K562 (cell line): ENCODE data around the gene GALP. TPM values are rescaled to one million over a fixed set of nuclear protein-coding genes. Genes with fewer than 3 reads are reported as not detected.

ENCODE experiments used
- ATAC-seq: fragments of 200-7000 bp; cut with Tn5 transposase; 3 replicates; pipeline ENCODE4 v1.9.1; 2020; ENCODE audit warnings: moderate library complexity
- BruUV-seq: library from RNA; stranded (reverse); fragments of 400-500 nt; replicated peaks from 2 replicates; lab custom pipeline; 2021; lab: Mats Ljungman, UMichigan
- CTCF ChIA-PET: fragments of 300-600 bp; formaldehyde crosslinking; extraction: SDS; loops from one replicate; lab custom pipeline; 2021; ENCODE audit warnings: low intra/inter-chr PET ratio; lab: Yijun Ruan, JAX
- POLR2A ChIA-PET: fragments of 300-600, 350-650 bp; sonication (Branson Sonifier 250); formaldehyde crosslinking; extraction: SDS; loops from one replicate; lab custom pipeline; 2021; ENCODE audit warnings: antibody characterized with exemption, inconsistent platforms; lab: Yijun Ruan, JAX
- DNase-seq, 4 experiments: peaks; one replicate each; pipeline versions ENCODE4 v3.0.0 to v3.0.0-alpha.2; 2011 to 2018; ENCODE audit warnings: low spot score in 3 of 4, mixed read lengths in 3 of 4; ENCODE audit errors: extremely low read depth in 1 of 4
- FAIRE-seq: peaks from 2 replicates; lab custom pipeline; 2011; peaks lifted over from hg19 to GRCh38; lab: Jason Lieb, UNC
- H2AFZ ChIP-seq: 2 replicates; pipeline ENCODE4 v1.6.0; 2011; ENCODE audit warnings: low read depth, low read length, control low read depth, inconsistent platforms
- H3K27ac ChIP-seq: fragments of 200-600 bp; 3 replicates; pipeline ENCODE4 v1.8.0; 2011; ENCODE audit warnings: low read depth, mild to moderate bottlenecking, control low read depth, inconsistent platforms, low read length, moderate library complexity, mixed read lengths; ENCODE audit errors: extremely low read depth
- H3K27me3 ChIP-seq, 2 experiments: fragments of 300-600 bp in 1 of 2; 2 replicates in 1 of 2; 3 replicates in 1 of 2; pipeline versions ENCODE4 v1.6.0 to v1.8.0; 2011; ENCODE audit warnings: inconsistent platforms in 2 of 2, low read length in 2 of 2, mild to moderate bottlenecking in 1 of 2, mixed read lengths in 1 of 2, moderate library complexity in 1 of 2; ENCODE audit not compliant: control insufficient read depth in 2 of 2, insufficient read depth in 2 of 2
- H3K36me3 ChIP-seq: fragments of 300-600 bp; 3 replicates; pipeline ENCODE4 v1.8.0; 2011; ENCODE audit warnings: mild to moderate bottlenecking, low read length, inconsistent platforms; ENCODE audit not compliant: control insufficient read depth, insufficient read depth
- H3K4me1 ChIP-seq, 2 experiments: fragments of 200-600 bp in 1 of 2; replicated peaks in 1 of 2; 2 replicates in 1 of 2; 3 replicates in 1 of 2; pipeline versions ENCODE4 v1.5.1 to v1.8.0; 2011; ENCODE audit warnings: inconsistent platforms in 2 of 2, low read length in 2 of 2, mild to moderate bottlenecking in 1 of 2, mixed read lengths in 1 of 2, moderate library complexity in 1 of 2; ENCODE audit not compliant: control insufficient read depth in 2 of 2, insufficient read depth in 2 of 2
- H3K4me2 ChIP-seq: 2 replicates; pipeline ENCODE4 v1.6.1; 2011; ENCODE audit warnings: low read length, control low read depth, inconsistent platforms, mixed read lengths; ENCODE audit not compliant: insufficient read depth
- H3K4me3 ChIP-seq: fragments of 200-600 bp; sonication (generic), shearing (Covaris generic); 2 replicates; pipeline ENCODE4 v1.5.1; 2016; ENCODE audit warnings: control low read depth, inconsistent platforms
- H3K79me2 ChIP-seq: fragments of 200-600 bp; 3 replicates; pipeline ENCODE4 v1.8.0; 2011; ENCODE audit warnings: low read length, inconsistent platforms; ENCODE audit not compliant: control insufficient read depth, insufficient read depth
- H3K9ac ChIP-seq, 2 experiments: 2 replicates each; pipeline versions ENCODE4 v1.6.0 to v1.6.1; 2011; ENCODE audit warnings: low read depth in 2 of 2, low read length in 2 of 2, control low read depth in 1 of 2, inconsistent platforms in 1 of 2, mild to moderate bottlenecking in 1 of 2, mixed read lengths in 1 of 2; ENCODE audit not compliant: insufficient read depth in 1 of 2
- H3K9me1 ChIP-seq: one replicate; pipeline ENCODE4 v1.6.0; 2011; ENCODE audit warnings: inconsistent platforms, mild to moderate bottlenecking, low read length, moderate library complexity; ENCODE audit not compliant: control insufficient read depth, insufficient read depth
- H3K9me3 ChIP-seq: replicated peaks from 2 replicates; pipeline ENCODE4 v1.5.1; 2011; ENCODE audit warnings: low read depth, low read length, inconsistent platforms; ENCODE audit not compliant: control insufficient read depth, insufficient read depth
- H4K20me1 ChIP-seq: replicated peaks from 2 replicates; pipeline ENCODE4 v1.6.1; 2011; ENCODE audit warnings: low read length, inconsistent platforms, mixed read lengths; ENCODE audit not compliant: control insufficient read depth, insufficient read depth
- CTCF ChIP-seq, 3 experiments: IDR thresholded peaks in 2 of 3; conservative IDR thresholded peaks in 1 of 3; 2 replicates each; pipeline ENCODE4 v1.5.1; 2011 to 2012; ENCODE audit warnings: low read length in 3 of 3, mild to moderate bottlenecking in 3 of 3, control low read depth in 2 of 3, improper control_type of control experiment in 1 of 3, inconsistent platforms in 1 of 3, low read depth in 1 of 3, mixed read lengths in 1 of 3, moderate library complexity in 1 of 3; ENCODE audit not compliant: insufficient read depth in 2 of 3
- MGA ChIP-seq: fragments of 450-650 bp; IDR thresholded peaks from 2 replicates; pipeline ENCODE4 v1.6.1; 2016; ENCODE audit warnings: mild to moderate bottlenecking, moderate library complexity
- RBM14 ChIP-seq: fragments of 200-400 bp; formaldehyde crosslinking; IDR thresholded peaks from 2 replicates; pipeline ENCODE4 v1.6.1; 2018; ENCODE audit warnings: low read depth, mild to moderate bottlenecking, low read length, moderate library complexity, borderline replicate concordance; ENCODE audit not compliant: insufficient read depth
- TCF7L2 ChIP-seq: fragments of 150-350 bp; IDR thresholded peaks from 2 replicates; pipeline ENCODE4 v1.6.1; 2016; ENCODE audit warnings: low read depth, mild to moderate bottlenecking, low read length, moderate library complexity
- TOE1 ChIP-seq, 2 experiments: fragments of 450-650 bp in 1 of 2; sonication (generic) in 1 of 2; formaldehyde crosslinking in 1 of 2; IDR thresholded peaks; 2 replicates each; pipeline versions ENCODE4 v1.7.1 to v1.8.0; 2016 to 2022; ENCODE audit warnings: borderline replicate concordance in 2 of 2, mild to moderate bottlenecking in 2 of 2, antibody characterized with exemption in 1 of 2, inconsistent platforms in 1 of 2, low read depth in 1 of 2, missing genetic modification reagents in 1 of 2, moderate library complexity in 1 of 2
- U2AF1 ChIP-seq: fragments of 200-400 bp; formaldehyde crosslinking; optimal IDR thresholded peaks from 2 replicates; pipeline ENCODE3; 2017; ENCODE audit warnings: mild to moderate bottlenecking, low read depth, low read length, moderate library complexity
- U2AF2 ChIP-seq: fragments of 200-400 bp; formaldehyde crosslinking; optimal IDR thresholded peaks from 2 replicates; pipeline ENCODE3; 2017; ENCODE audit warnings: low read depth, mild to moderate bottlenecking, low read length
- WGBS: fragments of 100-300 bp; shearing (Covaris generic); methylation state at CpG from one replicate; pipeline ENCODE4 v1.1.6; 2016; ENCODE audit warnings: low coverage, mixed read lengths; ENCODE audit not compliant: insufficient coverage; ENCODE audit errors: missing lambda C conversion rate; 5-methylcytosine and 5-hydroxymethylcytosine counted together
- in situ Hi-C: fragments of 300-500 bp; cut with MboI; formaldehyde crosslinking; loops from 4 replicates; pipeline ENCODE4 v1.15.0; 2018; ENCODE audit warnings: inconsistent platforms, mixed read lengths
- intact Hi-C: fragments of 100-400 bp; cut with micrococcal nuclease; formaldehyde crosslinking; loops from 2 replicates; pipeline ENCODE4 v1.14.2; 2022
- polyA plus RNA-seq, 8 experiments: library from polyadenylated mRNA; depleted of rRNA in 4 of 8; stranded (reverse) in 5 of 8; unstranded in 3 of 8; fragments of >200 nt; fragmentation: Nextera tagmentation in 2 of 8; fragmentation: Illumina TruSeq in 1 of 8; extraction: Ambion mirVana in 2 of 8; extraction: Trizol in 1 of 8; gene quantifications; 2 replicates each; pipeline versions ENCODE4 v1.2.1 to v1.2.3, GENCODE V29; 2011 to 2014; ENCODE audit warnings: inconsistent platforms in 1 of 8, missing spikeins in 1 of 8
- total RNA-seq, 7 experiments: library from RNA; depleted of rRNA in 6 of 7; stranded (reverse); fragments of >200 nt in 6 of 7; fragmentation: Illumina TruSeq in 2 of 7; extraction: Trizol in 2 of 7; gene quantifications; 2 replicates each; pipeline versions ENCODE4 v1.2.1 to v1.2.3, GENCODE V29; 2011 to 2021; ENCODE audit warnings: low replicate concordance in 1 of 7

The GALP gene
- total and polyA plus RNA-seq, 9 of the 15 experiments (the other 6 are each of a cell fraction or from before 2014, with no cell fraction given): not detected

- WGBS: 57% methylated on average over 3 of the region's 3 CpGs
- POLR2A ChIA-PET: interaction anchor here (0.6 to 1.9 kb wide), 2 partner anchors 17 to 592 kb away, joined by 3 to 5 read pairs; partner anchors contain the start of gene ZNF787
- ATAC-seq: no peak
- TF ChIP-seq CTCF (IDR thresholded peaks at IDR 0.05 in 2 of 3, conservative IDR thresholded peaks at IDR 0.05 in 1 of 3; ENCODE audit: insufficient read depth in 2 of 3, low read depth in 1 of 3, low read length in 3 of 3) (no peak), RBM14 (no peak), U2AF1 (no peak), TOE1 (IDR thresholded peaks at IDR 0.05; ENCODE audit: borderline replicate concordance) (no peak), TOE1 (CRISPR knock-in tag; IDR thresholded peaks at IDR 0.05; ENCODE audit: borderline replicate concordance, low read depth) (no peak), U2AF2 (no peak), MGA (no peak), TCF7L2 (no peak)
Observed at GRCh38 chr19:56138069-56138468, 37.7 kb upstream of the GALP start.

More at GRCh38 chr19:56138069-56138468, 37.7 kb upstream of the GALP start:
- H3K9ac ChIP-seq: no peak overlapping the region
- H3K4me2 ChIP-seq: no peak overlapping the region
- no peak overlapping the region for H3K4me3 ChIP-seq
- no peaks in the 10 kb centered on the region for H3K27me3 ChIP-seq
- H3K9me3 ChIP-seq: no peaks in the 10 kb centered on the region
- no peak overlapping the region for H3K27ac ChIP-seq
- H3K36me3 ChIP-seq: peaks cover 3% of the 10 kb centered on the region; the same call in 1 of the 3 replicates
- peaks cover 26% of the 10 kb centered on the region for H3K79me2 ChIP-seq
- no peak for DNase-seq
- in situ Hi-C loops (loop anchor here (25.0 kb wide), 1 partner anchor 976 kb away; the partner anchor contains the start of genes DNAAF3 and TNNI3), intact Hi-C loops (no loop called here)
- CTCF ChIA-PET: no interaction called here
- no peak overlapping the region for H2AFZ ChIP-seq
- H3K4me1 ChIP-seq: peaks cover 14 to 15% of the 10 kb centered on the region in 2 experiments
- H3K9me1 ChIP-seq: no peaks in the 10 kb centered on the region
- no TSS peak for BruUV-seq
- H4K20me1 ChIP-seq: no peaks in the 10 kb centered on the region
- no peak for FAIRE-seq
